ENCODE data around the gene PHF20.
A peak's percentile ranks its signal among the peaks of the same experiment; 100 is the strongest.
"Not testable (repeated sequence)": the region's sequence is repeated elsewhere in the genome, so short reads cannot be mapped to it uniquely, and the experiment has no call there.

Gene PHF20

DNA sequence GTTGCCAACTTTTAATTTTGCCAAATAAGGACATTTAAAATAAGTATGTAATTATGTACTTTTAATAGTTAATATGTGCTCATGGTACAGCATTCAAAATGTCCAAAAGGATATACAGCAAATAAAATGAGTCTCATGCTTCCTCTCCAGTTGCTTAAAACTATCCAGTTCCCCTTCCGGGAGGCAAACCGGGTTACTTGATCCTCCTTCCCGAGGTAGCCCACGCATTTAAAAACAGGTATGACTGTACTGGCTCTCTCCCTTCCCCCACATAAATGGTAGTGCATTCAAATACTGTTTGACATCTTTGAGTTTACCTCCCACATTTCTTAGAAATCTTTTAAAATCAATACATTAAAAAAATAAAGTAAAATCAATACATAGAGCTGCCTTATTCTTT lies 66.4 kb downstream of the PHF20 start:
- Histone ChIP-seq H3K4me3 (ENCODE audit: severe bottlenecking) (no peak overlapping the region), H3K27me3 (ENCODE audit: insufficient read depth, poor library complexity, severe bottlenecking) (no peaks in the 10 kb centered on the region), H3K27ac (ENCODE audit: poor library complexity, severe bottlenecking) (no peak overlapping the region), H3K9me3 (ENCODE audit: severe bottlenecking) (peaks cover 5% of the 10 kb centered on the region), H3K4me1 (ENCODE audit: insufficient read depth, poor library complexity, severe bottlenecking) (no peaks in the 10 kb centered on the region), H3K36me3 (ENCODE audit: low read depth) (peaks cover 28% of the 10 kb centered on the region)
- DNase-seq (ENCODE audit: low spot score) (no peak), ATAC-seq (ENCODE audit: low read depth) (no peak)
- TF ChIP-seq, protein P1, sequence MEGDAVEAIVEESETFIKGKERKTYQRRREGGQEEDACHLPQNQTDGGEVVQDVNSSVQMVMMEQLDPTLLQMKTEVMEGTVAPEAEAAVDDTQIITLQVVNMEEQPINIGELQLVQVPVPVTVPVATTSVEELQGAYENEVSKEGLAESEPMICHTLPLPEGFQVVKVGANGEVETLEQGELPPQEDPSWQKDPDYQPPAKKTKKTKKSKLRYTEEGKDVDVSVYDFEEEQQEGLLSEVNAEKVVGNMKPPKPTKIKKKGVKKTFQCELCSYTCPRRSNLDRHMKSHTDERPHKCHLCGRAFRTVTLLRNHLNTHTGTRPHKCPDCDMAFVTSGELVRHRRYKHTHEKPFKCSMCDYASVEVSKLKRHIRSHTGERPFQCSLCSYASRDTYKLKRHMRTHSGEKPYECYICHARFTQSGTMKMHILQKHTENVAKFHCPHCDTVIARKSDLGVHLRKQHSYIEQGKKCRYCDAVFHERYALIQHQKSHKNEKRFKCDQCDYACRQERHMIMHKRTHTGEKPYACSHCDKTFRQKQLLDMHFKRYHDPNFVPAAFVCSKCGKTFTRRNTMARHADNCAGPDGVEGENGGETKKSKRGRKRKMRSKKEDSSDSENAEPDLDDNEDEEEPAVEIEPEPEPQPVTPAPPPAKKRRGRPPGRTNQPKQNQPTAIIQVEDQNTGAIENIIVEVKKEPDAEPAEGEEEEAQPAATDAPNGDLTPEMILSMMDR (IDR thresholded peaks at IDR 0.05; ENCODE audit: poor library complexity, severe bottlenecking): no peak

DNA sequence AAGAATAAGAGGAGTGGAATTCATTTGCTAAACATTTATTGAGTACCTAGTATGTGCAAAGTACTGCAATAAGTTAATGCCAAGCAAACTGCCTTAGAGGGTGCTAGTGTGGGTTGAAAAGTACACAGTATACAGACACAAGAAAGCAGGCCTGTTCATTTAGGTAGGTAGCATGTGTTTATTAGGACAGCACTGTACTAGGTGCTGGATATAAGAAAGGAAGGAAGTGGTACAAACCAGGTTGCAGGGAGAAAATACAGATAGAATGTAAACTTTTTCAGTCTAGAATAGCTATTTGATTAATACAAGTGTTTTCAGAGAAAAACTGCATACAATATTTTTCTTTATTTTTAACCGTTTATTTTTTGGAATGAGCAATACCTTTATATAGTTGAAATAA lies 68.1 kb downstream of the PHF20 start:
- TF ChIP-seq, protein P1 (IDR thresholded peaks at IDR 0.05; ENCODE audit: poor library complexity, severe bottlenecking): no peak
- H3K4me1 ChIP-seq (ENCODE audit: insufficient read depth, poor library complexity, severe bottlenecking): no peaks in the 10 kb centered on the region
- ATAC-seq (ENCODE audit: low read depth): no peak
- peaks cover 39% of the 10 kb centered on the region for H3K36me3 ChIP-seq (ENCODE audit: low read depth)
- H3K9me3 ChIP-seq (ENCODE audit: severe bottlenecking): peaks cover 7% of the 10 kb centered on the region
- no peak overlapping the region for H3K4me3 ChIP-seq (ENCODE audit: severe bottlenecking)
- no peaks in the 10 kb centered on the region for H3K27me3 ChIP-seq (ENCODE audit: insufficient read depth, poor library complexity, severe bottlenecking)
- no peak for DNase-seq (ENCODE audit: low spot score)
- H3K27ac ChIP-seq (ENCODE audit: poor library complexity, severe bottlenecking): no peak overlapping the region

GRCh38 chr20:35840421-35840820 lies 68.6 kb downstream of the PHF20 start:
- Histone ChIP-seq H3K27me3 (ENCODE audit: insufficient read depth, poor library complexity, severe bottlenecking) (no peaks in the 10 kb centered on the region), H3K27ac (ENCODE audit: poor library complexity, severe bottlenecking) (no peak overlapping the region), H3K9me3 (ENCODE audit: severe bottlenecking) (peaks cover 7% of the 10 kb centered on the region), H3K4me1 (ENCODE audit: insufficient read depth, poor library complexity, severe bottlenecking) (no peaks in the 10 kb centered on the region), H3K4me3 (ENCODE audit: severe bottlenecking) (no peak overlapping the region), H3K36me3 (ENCODE audit: low read depth) (peaks cover 45% of the 10 kb centered on the region)
- ATAC-seq (ENCODE audit: low read depth) (no peak), DNase-seq (ENCODE audit: low spot score) (peak; percentile 42)
- TF ChIP-seq, protein P1 (IDR thresholded peaks at IDR 0.05; ENCODE audit: poor library complexity, severe bottlenecking): no peak

DNA sequence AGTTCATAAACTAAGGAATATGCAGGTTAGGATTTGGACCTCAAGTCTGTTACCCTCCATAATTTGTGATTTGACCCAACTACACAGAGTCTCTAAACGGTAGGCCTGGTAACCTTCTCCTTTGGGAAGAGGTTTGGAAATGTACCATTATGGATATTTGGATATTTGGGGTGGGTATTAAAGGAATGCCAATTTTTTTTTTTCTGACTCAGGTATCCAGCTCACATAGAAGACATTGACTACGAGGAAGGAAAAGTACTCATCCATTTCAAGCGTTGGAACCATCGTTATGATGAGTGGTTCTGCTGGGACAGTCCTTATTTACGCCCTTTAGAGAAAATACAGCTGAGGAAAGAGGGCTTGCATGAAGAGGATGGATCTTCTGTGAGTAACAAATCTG lies 70.5 kb downstream of the PHF20 start:
- no peak for DNase-seq (ENCODE audit: low spot score)
- TF ChIP-seq, protein P1 (IDR thresholded peaks at IDR 0.05; ENCODE audit: poor library complexity, severe bottlenecking): no peak
- no peak for ATAC-seq (ENCODE audit: low read depth)
- no peaks in the 10 kb centered on the region for H3K27me3 ChIP-seq (ENCODE audit: insufficient read depth, poor library complexity, severe bottlenecking)
- H3K9me3 ChIP-seq (ENCODE audit: severe bottlenecking): peaks cover 7% of the 10 kb centered on the region
- H3K36me3 ChIP-seq (ENCODE audit: low read depth): peaks cover 63% of the 10 kb centered on the region
- H3K4me1 ChIP-seq (ENCODE audit: insufficient read depth, poor library complexity, severe bottlenecking): no peaks in the 10 kb centered on the region
- H3K4me3 ChIP-seq (ENCODE audit: severe bottlenecking): no peak overlapping the region
- H3K27ac ChIP-seq (ENCODE audit: poor library complexity, severe bottlenecking): no peak overlapping the region

DNA sequence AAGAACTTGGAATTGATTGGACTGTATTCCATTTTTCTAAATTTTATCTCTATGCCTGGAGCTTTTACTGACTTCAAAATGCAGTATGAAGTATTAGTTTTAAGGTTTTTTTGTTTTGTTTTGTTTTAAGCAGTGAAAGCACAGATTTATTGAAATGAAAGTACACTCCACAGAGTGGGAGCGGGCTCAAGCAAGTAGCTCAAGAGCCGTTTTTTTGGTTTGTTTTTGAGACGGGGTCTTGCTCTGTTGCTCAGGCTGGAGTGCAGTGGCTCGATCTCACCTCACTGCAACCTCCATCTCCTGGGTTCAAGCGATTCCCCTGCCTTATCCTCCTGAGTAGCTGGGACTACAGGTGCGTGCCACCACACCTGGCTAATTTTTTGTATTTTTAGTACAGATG lies 72.1 kb downstream of the PHF20 start:
- H3K4me3 ChIP-seq (ENCODE audit: severe bottlenecking); H3K27me3 ChIP-seq (ENCODE audit: insufficient read depth, poor library complexity, severe bottlenecking); H3K27ac ChIP-seq (ENCODE audit: poor library complexity, severe bottlenecking); DNase-seq (ENCODE audit: low spot score); H3K9me3 ChIP-seq (ENCODE audit: severe bottlenecking); H3K4me1 ChIP-seq (ENCODE audit: insufficient read depth, poor library complexity, severe bottlenecking); ATAC-seq (ENCODE audit: low read depth): not testable (repeated sequence)
- H3K36me3 ChIP-seq (ENCODE audit: low read depth): peaks cover 67% of the 10 kb centered on the region
